B cell (primary cell): ENCODE measurements around the gene MUTYH.

ENCODE experiments used
- EZH2 ChIP-seq: IDR thresholded peaks from 2 replicates; pipeline ENCODE4 v1.6.1; 2012; ENCODE audit warnings: borderline replicate concordance, low read depth, mild to moderate bottlenecking, moderate library complexity, low read length; ENCODE audit not compliant: insufficient read depth, poor library complexity, severe bottlenecking
- TF ChIP-seq, protein P1 (sequence below): fragments of 200-600 bp; IDR thresholded peaks from one replicate; pipeline ENCODE4 v1.8.0; 2022; ENCODE audit warnings: antibody characterized with exemption, mild to moderate bottlenecking

- TF ChIP-seq, protein P1, sequence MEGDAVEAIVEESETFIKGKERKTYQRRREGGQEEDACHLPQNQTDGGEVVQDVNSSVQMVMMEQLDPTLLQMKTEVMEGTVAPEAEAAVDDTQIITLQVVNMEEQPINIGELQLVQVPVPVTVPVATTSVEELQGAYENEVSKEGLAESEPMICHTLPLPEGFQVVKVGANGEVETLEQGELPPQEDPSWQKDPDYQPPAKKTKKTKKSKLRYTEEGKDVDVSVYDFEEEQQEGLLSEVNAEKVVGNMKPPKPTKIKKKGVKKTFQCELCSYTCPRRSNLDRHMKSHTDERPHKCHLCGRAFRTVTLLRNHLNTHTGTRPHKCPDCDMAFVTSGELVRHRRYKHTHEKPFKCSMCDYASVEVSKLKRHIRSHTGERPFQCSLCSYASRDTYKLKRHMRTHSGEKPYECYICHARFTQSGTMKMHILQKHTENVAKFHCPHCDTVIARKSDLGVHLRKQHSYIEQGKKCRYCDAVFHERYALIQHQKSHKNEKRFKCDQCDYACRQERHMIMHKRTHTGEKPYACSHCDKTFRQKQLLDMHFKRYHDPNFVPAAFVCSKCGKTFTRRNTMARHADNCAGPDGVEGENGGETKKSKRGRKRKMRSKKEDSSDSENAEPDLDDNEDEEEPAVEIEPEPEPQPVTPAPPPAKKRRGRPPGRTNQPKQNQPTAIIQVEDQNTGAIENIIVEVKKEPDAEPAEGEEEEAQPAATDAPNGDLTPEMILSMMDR, result no peak
- no peak for TF ChIP-seq EZH2
Observed at GRCh38 chr1:45326627-45327623, 13.3 kb downstream of the MUTYH start, which contains the start of gene HPDL.
